Smooth muscle cell (in vitro differentiated cells): ENCODE measurements around the gene RASGRP3. TPM values are rescaled to one million over a fixed set of nuclear protein-coding genes. Genes with fewer than 3 reads are reported as not detected.

Source experiments
- DNase-seq: peaks from one replicate; lab custom pipeline; 2025; ENCODE audit not compliant: unreplicated experiment; lab: John Stamatoyannopoulos, UW
- H2AFZ ChIP-seq: fragments of 200-600 bp; sonication (generic); 2 replicates; pipeline ENCODE4 v1.6.0; 2016; ENCODE audit warnings: antibody characterized with exemption, low read depth, mild to moderate bottlenecking
- H3F3A ChIP-seq: fragments of 200-600 bp; sonication (generic); 2 replicates; pipeline ENCODE4 v1.6.0; 2017; ENCODE audit warnings: antibody characterized with exemption, low read depth
- H3K27ac ChIP-seq: fragments of 200-600 bp; sonication (generic); 2 replicates; pipeline ENCODE4 v1.5.1; 2016; ENCODE audit warnings: low read depth, mild to moderate bottlenecking
- H3K27me3 ChIP-seq: fragments of 200-600 bp; sonication (generic); 2 replicates; pipeline ENCODE4 v1.6.1; 2016; ENCODE audit warnings: low read depth, mild to moderate bottlenecking
- H3K36me3 ChIP-seq: fragments of 200-600 bp; sonication (generic); 2 replicates; pipeline ENCODE4 v1.5.1; 2016; ENCODE audit warnings: low read depth
- H3K4me1 ChIP-seq: fragments of 200-600 bp; sonication (generic); 2 replicates; pipeline ENCODE4 v1.5.1; 2016; ENCODE audit warnings: low read depth
- H3K4me2 ChIP-seq: fragments of 200-600 bp; sonication (generic); 2 replicates; pipeline ENCODE4 v1.6.0; 2016; ENCODE audit warnings: mild to moderate bottlenecking
- H3K4me3 ChIP-seq: fragments of 200-600 bp; sonication (generic); 2 replicates; pipeline ENCODE4 v1.5.1; 2016; ENCODE audit warnings: mild to moderate bottlenecking
- H3K79me2 ChIP-seq: fragments of 200-600 bp; sonication (generic); 2 replicates; pipeline ENCODE4 v1.6.0; 2016; ENCODE audit warnings: low read depth, mild to moderate bottlenecking
- H3K9ac ChIP-seq: fragments of 200-600 bp; sonication (generic); 2 replicates; pipeline ENCODE4 v1.6.0; 2016; ENCODE audit warnings: low read depth
- H3K9me3 ChIP-seq: fragments of 200-600 bp; sonication (generic); replicated peaks from 2 replicates; pipeline ENCODE4 v1.5.1; 2016; ENCODE audit warnings: low read depth
- H4K20me1 ChIP-seq: fragments of 200-600 bp; sonication (generic); 2 replicates; pipeline ENCODE4 v1.6.0; 2016; ENCODE audit warnings: low read depth
- CTCF ChIP-seq: fragments of 200-600 bp; sonication (generic); IDR thresholded peaks from 2 replicates; pipeline ENCODE4 v1.5.1; 2017; ENCODE audit warnings: borderline replicate concordance, mild to moderate bottlenecking, antibody characterized with exemption; ENCODE audit not compliant: insufficient read depth, poor library complexity, severe bottlenecking
- WGBS: methylation state at CpG from one replicate; pipeline ENCODE4 v1.1.7; 2016; ENCODE audit warnings: low lambda C conversion rate; 5-methylcytosine and 5-hydroxymethylcytosine counted together
- polyA plus RNA-seq: library from polyadenylated mRNA; unstranded; fragments of >200 nt; fragmentation: Nextera tagmentation; extraction: Ambion mirVana; gene quantifications from 2 replicates; pipeline ENCODE4 v1.2.1, GENCODE V29; 2016
- total RNA-seq: library from RNA; depleted of rRNA; stranded (reverse); fragments of >200 nt; gene quantifications from 2 replicates; pipeline ENCODE4 v1.2.3, GENCODE V29; 2014

Gene RASGRP3
- total and polyA plus RNA-seq, 2 experiments from 2014 or later, result 0.10 to 0.31 TPM

GRCh38 chr2:33560017-33560416 is 83.6 kb downstream of the RASGRP3 start:
- no peak overlapping the region for H3K4me2 ChIP-seq
- TF ChIP-seq CTCF, result no peak
- H3K36me3 ChIP-seq, result no peaks in the 10 kb centered on the region
- no peak overlapping the region for H3K4me3 ChIP-seq
- no peak overlapping the region for H2AFZ ChIP-seq
- no peak for DNase-seq
- H3K27ac ChIP-seq, result no peak overlapping the region
- H3K27me3 ChIP-seq, result no peaks in the 10 kb centered on the region
- no peaks in the 10 kb centered on the region for H3K9me3 ChIP-seq
- no peaks in the 10 kb centered on the region for H3K4me1 ChIP-seq
- H3K9ac ChIP-seq, result no peak overlapping the region
- H4K20me1 ChIP-seq, result no peaks in the 10 kb centered on the region
- H3F3A ChIP-seq, result no peaks in the 10 kb centered on the region
- WGBS, result 68% methylated on average over 2 of the region's 2 CpGs
- H3K79me2 ChIP-seq, result no peaks in the 10 kb centered on the region

GRCh38 chr2:33561872-33562271 is 85.4 kb downstream of the RASGRP3 start:
- Histone ChIP-seq H3K9me3 (no peaks in the 10 kb centered on the region), H3K4me2 (no peak overlapping the region), H3K79me2 (no peaks in the 10 kb centered on the region), H3K27me3 (no peaks in the 10 kb centered on the region), H3K4me1 (no peaks in the 10 kb centered on the region), H3K36me3 (no peaks in the 10 kb centered on the region), H3K27ac (no peak overlapping the region), H4K20me1 (no peaks in the 10 kb centered on the region), H3K4me3 (no peak overlapping the region), H2AFZ (no peak overlapping the region), H3K9ac (no peak overlapping the region), H3F3A (no peaks in the 10 kb centered on the region)
- TF ChIP-seq CTCF, result no peak
- no peak for DNase-seq

GRCh38 chr2:33570681-33571080 is 94.2 kb downstream of the RASGRP3 start:
- no peak overlapping the region for H3K4me3 ChIP-seq
- TF ChIP-seq CTCF, result no peak
- no peaks in the 10 kb centered on the region for H3K4me1 ChIP-seq
- WGBS, result 100% methylated on average over 2 of the region's 2 CpGs
- H3K9me3 ChIP-seq, result no peaks in the 10 kb centered on the region
- H3K79me2 ChIP-seq, result no peaks in the 10 kb centered on the region
- no peaks in the 10 kb centered on the region for H3K27me3 ChIP-seq
- no peaks in the 10 kb centered on the region for H3F3A ChIP-seq
- no peak overlapping the region for H3K4me2 ChIP-seq
- H3K9ac ChIP-seq, result no peak overlapping the region
- DNase-seq, result no peak
- no peak overlapping the region for H3K27ac ChIP-seq
- H4K20me1 ChIP-seq, result no peaks in the 10 kb centered on the region
- H3K36me3 ChIP-seq, result no peaks in the 10 kb centered on the region
- H2AFZ ChIP-seq, result no peak overlapping the region

- Histone ChIP-seq H3F3A (no peaks in the 10 kb centered on the region), H3K9me3 (no peaks in the 10 kb centered on the region), H3K79me2 (no peaks in the 10 kb centered on the region), H4K20me1 (no peaks in the 10 kb centered on the region), H2AFZ (no peak overlapping the region), H3K4me2 (no peak overlapping the region), H3K9ac (no peak overlapping the region), H3K4me1 (no peaks in the 10 kb centered on the region), H3K27me3 (no peaks in the 10 kb centered on the region), H3K36me3 (no peaks in the 10 kb centered on the region), H3K27ac (no peak overlapping the region), H3K4me3 (no peak overlapping the region)
- TF ChIP-seq CTCF, result no peak
- WGBS, result 93% methylated on average over 6 of the region's 6 CpGs
- DNase-seq, result no peak
Measured at GRCh38 chr2:33573657-33574056, 97.2 kb downstream of the RASGRP3 start.
